ENCODE results near the gene RREB1. TPM values are rescaled to one million over a fixed set of nuclear protein-coding genes. Genes with fewer than 3 reads are reported as not detected.

Gene RREB1
- total and polyA plus RNA-seq, 7 donors = 6.0 to 31.9 (median 20.7) TPM

DNA sequence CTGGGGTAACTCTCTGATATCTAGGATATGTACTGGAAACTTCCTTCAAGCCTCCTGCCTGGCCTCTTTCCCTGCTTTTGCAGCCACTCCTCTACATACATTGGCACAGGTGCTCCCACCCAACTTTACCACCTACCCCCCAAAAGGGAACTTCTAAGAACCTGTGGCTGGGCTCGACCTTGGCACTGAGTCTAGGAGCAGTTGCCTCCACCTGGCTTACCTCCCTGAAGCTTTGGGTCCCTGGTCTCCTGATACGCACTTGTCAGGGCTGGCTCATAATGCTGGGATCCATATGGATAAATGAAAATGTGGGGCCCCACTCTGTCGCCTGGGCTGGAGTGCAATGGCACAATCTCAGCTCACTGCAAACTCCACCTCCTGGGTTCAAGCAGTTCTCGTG, 149.0 kb downstream of the RREB1 start:
- Histone ChIP-seq H3K27me3 (no peaks in the 10 kb centered on the region), H3K27ac (no peak overlapping the region), H3K4me3 (no peak overlapping the region), H3K4me1 (peaks cover 0 to 11% (median 5%) of the 10 kb centered on the region in 4 donors), H3K9me3 (peaks cover 0 to 6% (median 3%) of the 10 kb centered on the region in 4 donors), H3K36me3 (peaks cover 0 to 5% (median 0%) of the 10 kb centered on the region in 4 donors)
- intact Hi-C loops (cut with DNase I) = no loop called here
- DNase-seq = peak; percentile 52
- 90 to 93% methylated on average over 4 of the region's 4 CpGs for WGBS, 2 donors
- TF ChIP-seq EP300 (IDR thresholded peaks at IDR 0.05) = no peak
- TF ChIP-seq, protein P1, sequence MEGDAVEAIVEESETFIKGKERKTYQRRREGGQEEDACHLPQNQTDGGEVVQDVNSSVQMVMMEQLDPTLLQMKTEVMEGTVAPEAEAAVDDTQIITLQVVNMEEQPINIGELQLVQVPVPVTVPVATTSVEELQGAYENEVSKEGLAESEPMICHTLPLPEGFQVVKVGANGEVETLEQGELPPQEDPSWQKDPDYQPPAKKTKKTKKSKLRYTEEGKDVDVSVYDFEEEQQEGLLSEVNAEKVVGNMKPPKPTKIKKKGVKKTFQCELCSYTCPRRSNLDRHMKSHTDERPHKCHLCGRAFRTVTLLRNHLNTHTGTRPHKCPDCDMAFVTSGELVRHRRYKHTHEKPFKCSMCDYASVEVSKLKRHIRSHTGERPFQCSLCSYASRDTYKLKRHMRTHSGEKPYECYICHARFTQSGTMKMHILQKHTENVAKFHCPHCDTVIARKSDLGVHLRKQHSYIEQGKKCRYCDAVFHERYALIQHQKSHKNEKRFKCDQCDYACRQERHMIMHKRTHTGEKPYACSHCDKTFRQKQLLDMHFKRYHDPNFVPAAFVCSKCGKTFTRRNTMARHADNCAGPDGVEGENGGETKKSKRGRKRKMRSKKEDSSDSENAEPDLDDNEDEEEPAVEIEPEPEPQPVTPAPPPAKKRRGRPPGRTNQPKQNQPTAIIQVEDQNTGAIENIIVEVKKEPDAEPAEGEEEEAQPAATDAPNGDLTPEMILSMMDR (IDR thresholded peaks at IDR 0.05) = no peak
- TF ChIP-seq POLR2AphosphoS5 (IDR thresholded peaks at IDR 0.05) = no peak
- TF ChIP-seq POLR2A (IDR thresholded peaks at IDR 0.05) = no peak

DNA sequence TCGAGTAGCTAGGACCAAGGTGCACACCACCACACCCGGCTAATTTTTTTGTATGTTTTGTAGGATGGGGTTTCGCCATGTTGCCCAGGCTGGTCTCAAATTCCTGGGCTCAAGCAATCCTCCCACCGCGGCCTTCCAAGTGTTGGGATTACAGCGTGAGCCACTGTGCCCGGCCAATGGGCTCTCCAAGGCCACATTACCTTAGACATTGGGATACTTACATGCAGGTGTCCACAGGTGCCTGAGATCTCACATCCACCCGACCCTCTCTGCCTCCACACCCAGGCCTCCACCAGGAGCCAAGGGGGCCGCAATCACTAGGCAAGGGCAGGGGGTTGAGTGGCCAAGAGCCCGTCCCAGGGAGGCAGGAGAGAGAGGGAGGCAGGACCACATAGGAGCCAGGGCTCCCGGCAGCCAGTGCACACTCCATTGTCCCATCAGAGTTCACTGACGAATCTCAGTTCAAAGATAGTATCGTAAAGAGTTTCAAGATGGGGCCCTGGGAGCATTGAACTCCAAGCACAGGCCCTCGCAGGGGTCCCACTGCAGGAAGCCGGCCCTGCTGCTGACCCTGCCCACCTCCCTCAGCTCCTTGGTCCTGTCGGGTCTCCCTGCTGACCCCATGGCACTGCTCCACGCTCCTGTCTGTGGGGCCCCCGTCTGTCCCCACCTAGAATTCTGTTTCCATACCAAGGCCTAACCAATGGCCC, 149.9 kb downstream of the RREB1 start:
- Histone ChIP-seq H3K4me1 (peaks cover 0 to 13% (median 6%) of the 10 kb centered on the region in 4 donors), H3K27ac (no peak overlapping the region), H3K9me3 (peaks cover 0 to 6% (median 3%) of the 10 kb centered on the region in 4 donors), H3K4me3 (no peak overlapping the region), H3K36me3 (no peaks in the 10 kb centered on the region), H3K27me3 (no peaks in the 10 kb centered on the region)
- 95% methylated on average over 18 of the region's 18 CpGs for WGBS, 2 donors
- TF ChIP-seq EP300 (IDR thresholded peaks at IDR 0.05) (no peak), POLR2A (IDR thresholded peaks at IDR 0.05) (no peak), POLR2AphosphoS5 (IDR thresholded peaks at IDR 0.05) (no peak)
- TF ChIP-seq, protein P1 (IDR thresholded peaks at IDR 0.05) = no peak
- peak; percentile 43 for DNase-seq
- intact Hi-C loops (cut with DNase I) = no loop called here

DNA sequence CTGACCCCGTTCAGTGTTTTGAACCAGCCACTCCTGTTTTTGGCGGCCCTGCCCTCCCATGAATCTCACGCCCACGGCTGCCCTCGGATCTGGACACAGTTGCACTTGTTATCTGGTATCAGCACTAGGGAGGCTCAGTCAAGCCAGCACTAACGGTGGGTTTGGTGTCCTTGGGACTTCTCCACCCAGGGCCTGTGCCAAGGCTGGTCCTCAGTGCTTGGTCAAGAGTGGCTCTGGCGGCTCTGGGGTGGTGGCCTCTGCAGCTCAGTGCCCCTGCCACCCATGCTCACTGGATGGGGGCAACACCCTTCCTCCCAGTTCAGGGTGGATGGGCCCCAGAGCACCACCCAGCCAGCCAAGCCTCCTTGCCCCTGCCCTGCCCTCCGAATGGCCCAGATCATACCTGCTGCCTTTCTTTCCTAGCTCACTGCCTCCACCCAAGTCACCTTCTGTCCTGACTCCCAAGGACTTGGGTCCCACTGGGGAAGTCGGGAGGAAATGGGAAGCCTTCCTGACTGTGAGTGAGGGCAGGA, 150.5 kb downstream of the RREB1 start:
- 82 to 89% methylated on average over 9 of the region's 9 CpGs for WGBS, 2 donors
- H3K4me1 ChIP-seq = peaks cover 0 to 13% (median 6%) of the 10 kb centered on the region in 4 donors
- H3K4me3 ChIP-seq = no peak overlapping the region
- no peak overlapping the region for H3K27ac ChIP-seq
- intact Hi-C loops (cut with DNase I) = no loop called here
- TF ChIP-seq, protein P1 (IDR thresholded peaks at IDR 0.05) = no peak
- peak; percentile 59 for DNase-seq
- H3K9me3 ChIP-seq = peaks cover 0 to 6% (median 3%) of the 10 kb centered on the region in 4 donors
- H3K27me3 ChIP-seq = no peaks in the 10 kb centered on the region
- H3K36me3 ChIP-seq = no peaks in the 10 kb centered on the region

DNA sequence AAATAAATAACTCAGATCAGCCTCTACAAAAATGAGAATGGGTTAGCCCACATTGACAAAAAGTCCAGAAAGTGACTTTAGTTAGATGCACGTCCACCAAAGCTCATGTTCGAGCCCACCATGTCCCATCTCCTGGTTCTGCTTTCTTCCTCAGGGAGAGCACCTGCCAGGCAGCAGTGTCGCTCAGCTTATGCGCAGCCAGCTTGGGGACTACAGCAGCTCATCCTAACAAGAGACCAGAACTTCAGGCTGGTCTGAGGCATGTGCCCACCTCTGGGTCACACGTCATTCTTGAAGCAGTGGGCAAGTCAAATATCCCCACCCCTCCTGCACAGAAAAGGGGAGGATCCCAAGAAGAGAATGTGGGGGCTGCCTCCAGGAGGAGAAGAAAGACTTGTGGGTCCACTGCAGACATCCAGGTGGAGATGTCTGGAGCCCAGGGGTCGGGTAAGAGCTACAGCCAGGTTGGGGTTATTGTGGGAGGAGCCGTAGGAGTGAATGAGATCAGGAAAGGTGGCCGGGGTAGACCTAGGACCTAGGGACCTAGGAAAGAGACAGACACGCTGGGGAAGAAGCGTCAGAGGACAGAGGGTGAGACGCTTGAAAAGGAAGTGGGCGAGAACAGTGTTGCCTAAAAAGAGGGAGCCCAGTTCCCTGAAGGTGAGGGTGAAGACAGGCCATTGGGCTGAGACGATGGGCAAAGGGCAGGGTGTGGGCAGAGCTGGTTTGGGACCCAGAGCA, 152.7 kb downstream of the RREB1 start:
- peak; percentile 42 for DNase-seq
- peaks cover 0 to 13% (median 6%) of the 10 kb centered on the region in 4 donors for H3K4me1 ChIP-seq
- TF ChIP-seq EP300 (IDR thresholded peaks at IDR 0.05) (no peak), POLR2A (IDR thresholded peaks at IDR 0.05) (no peak), POLR2AphosphoS5 (IDR thresholded peaks at IDR 0.05) (no peak)
- TF ChIP-seq, protein P1 (IDR thresholded peaks at IDR 0.05) = no peak
- H3K27me3 ChIP-seq = no peaks in the 10 kb centered on the region
- 42 to 54% methylated on average over 13 of the region's 13 CpGs for WGBS, 2 donors
- H3K36me3 ChIP-seq = no peaks in the 10 kb centered on the region
- H3K4me3 ChIP-seq = peak overlapping the region; percentile 59 to 65 (median 59)
- intact Hi-C loops (cut with DNase I) = no loop called here
- peak overlapping the region; percentile 70 to 79 (median 78) for H3K27ac ChIP-seq
- peaks cover 0 to 6% (median 3%) of the 10 kb centered on the region in 4 donors for H3K9me3 ChIP-seq

All from sigmoid colon (tissue), 7 donors.